Stimulated activated CD8-positive, alpha-beta memory T cell treated with anti-CD3 and anti-CD28 coated beads, Interleukin-15, amount 100 ng/mL, for 4 hours (primary cell): ENCODE data around the gene CUL3.
"Not testable (repeated sequence)": the region's sequence is repeated elsewhere in the genome, so short reads cannot be mapped to it uniquely, and the experiment has no call there.

ENCODE experiments used
- DNase-seq, 2 donors: peaks; one replicate each; pipeline ENCODE4 v3.0.0-alpha.2; 2020; ENCODE audit warnings: low read depth in 2 of 2

The CUL3 gene

DNA sequence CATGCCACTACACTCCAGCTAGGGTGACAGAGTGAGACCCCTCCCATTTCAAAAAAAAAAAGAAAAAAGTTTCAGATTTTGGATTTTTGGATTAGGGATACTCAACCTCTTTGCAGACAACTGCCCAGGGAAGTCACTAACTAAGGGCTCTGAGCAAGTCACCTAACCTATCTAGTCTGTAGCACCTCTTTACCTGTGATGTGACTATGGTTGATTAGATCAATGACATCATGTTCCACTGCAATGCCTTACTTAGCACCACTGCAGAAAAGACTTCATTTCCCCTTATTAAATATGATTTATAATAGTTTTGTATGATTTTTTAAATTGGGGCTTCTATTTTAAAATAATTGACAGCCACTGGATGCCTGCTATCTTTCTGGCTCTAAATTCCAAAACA, 41.2 kb downstream of the CUL3 start:
- DNase-seq, result no peak

DNA sequence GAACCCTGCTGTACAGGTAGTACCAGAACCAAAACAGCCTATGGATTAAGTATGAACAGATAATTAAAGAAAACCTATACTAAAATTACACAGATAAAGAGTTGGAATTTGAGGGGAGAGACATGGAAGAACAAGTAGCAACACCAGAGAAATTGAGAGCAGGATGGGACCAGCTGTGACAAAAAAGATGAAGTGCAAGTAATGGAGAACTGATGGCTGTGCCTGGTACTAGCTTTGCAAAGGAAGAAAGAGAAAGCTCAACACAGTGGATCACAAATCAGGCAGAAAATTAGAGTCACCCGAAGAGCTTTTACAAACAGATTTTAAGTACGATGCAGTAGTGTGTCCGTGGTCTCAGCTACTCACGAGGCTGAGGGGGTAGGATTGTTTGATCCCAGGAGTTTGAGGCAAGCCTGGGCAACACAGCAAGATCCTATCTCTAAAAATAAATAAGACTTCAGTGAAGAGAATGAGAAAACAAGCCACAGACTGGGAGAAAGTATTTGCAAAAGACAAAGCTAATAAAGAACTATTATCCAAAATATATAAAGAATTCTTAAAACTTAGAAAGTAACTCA, 46.5 kb downstream of the CUL3 start:
- no peak for DNase-seq

DNA sequence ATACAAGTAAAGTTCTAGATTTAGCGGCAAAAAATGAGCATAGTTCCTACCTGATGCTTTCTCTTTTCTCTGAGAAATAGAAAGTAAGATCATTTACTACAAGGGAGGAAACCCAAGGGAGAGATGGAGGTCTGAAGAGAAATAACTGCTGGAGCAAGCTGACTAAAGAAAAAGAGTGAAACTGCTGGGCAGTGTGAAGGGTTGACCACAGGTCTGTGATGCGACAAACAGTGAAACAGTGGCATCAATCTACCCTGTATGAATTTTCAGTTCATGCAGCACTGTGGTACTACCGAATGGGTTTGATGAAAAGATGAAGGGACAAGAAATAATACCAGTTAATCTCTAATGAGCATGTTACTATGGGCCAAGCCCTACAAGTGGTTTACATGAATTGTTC, 52.2 kb downstream of the CUL3 start:
- DNase-seq, result no peak

DNA sequence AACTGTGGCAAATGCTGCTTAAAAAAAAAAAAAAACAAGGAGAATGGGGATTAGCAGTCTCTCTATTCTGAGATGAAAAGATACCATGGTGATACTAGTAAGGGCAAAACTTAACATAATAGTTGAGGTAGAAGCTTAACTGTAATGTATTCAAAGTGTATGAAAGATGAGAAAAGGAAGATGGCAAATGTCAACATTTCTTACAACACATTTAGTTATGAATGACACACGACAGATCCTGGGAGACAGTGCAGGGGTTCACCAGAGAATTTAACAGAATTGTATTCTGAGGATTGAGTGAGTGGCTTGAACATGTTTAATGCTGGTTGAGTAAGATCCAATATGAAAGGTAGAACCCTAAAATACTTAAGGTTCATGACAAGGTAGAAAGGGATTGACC, 52.7 kb downstream of the CUL3 start:
- no peak for DNase-seq

DNA sequence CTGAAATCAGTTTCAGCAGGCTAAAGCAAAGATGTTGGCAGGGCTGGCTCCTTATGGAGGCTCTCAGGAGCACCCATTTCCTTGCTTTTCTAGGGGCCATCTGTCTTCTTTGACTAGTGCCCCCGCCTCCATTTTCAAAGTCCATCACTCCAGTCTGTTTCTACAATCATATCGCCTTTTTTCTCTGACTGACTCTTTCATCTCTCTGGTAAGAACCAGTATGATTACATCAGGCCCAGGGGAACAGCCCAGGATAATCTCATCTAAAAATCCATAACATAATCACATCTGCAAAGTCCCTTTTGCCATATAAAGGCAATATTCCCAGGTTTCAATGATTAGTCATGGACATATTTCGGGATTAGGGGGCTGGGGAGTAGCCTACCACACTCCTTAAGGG, 57.0 kb downstream of the CUL3 start:
- no peak for DNase-seq

DNA sequence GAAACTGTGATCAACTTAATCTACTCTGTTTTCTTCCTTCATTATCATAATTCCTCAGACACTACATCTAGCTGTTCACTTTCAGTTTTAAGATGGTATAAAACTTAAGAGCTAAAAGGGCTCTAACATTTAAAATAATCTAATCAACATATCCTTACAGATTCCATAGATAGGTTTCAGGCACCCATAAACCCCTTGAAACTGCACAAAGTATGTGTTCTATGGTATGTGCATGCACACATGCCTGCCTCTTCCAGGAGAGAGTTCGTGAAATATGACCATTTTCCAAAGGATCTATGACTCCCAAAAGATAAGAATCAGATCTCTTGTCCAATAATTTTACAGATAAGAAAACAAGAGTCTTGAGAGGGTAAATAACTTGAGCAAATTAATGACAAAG, 59.4 kb downstream of the CUL3 start:
- DNase-seq, result no peak

DNA sequence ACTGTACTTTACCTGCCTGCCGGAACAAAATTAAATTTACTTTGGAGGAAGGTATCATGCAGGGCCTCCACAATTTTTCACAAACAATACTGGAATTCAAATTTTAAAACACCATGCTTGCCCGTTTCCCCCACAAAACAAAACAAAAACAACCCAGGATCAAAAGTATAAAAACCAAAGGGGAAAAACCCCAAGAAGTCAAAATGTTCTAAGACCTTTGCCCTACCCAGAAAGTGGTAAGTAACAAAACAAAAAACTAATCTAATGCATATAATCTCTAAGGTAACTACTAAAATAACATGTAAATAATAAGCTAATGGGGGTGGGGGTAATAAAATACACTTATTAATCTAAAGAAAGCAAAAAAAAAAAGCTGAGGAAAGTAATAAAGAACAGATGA, 60.5 kb downstream of the CUL3 start:
- DNase-seq, result no peak

DNA sequence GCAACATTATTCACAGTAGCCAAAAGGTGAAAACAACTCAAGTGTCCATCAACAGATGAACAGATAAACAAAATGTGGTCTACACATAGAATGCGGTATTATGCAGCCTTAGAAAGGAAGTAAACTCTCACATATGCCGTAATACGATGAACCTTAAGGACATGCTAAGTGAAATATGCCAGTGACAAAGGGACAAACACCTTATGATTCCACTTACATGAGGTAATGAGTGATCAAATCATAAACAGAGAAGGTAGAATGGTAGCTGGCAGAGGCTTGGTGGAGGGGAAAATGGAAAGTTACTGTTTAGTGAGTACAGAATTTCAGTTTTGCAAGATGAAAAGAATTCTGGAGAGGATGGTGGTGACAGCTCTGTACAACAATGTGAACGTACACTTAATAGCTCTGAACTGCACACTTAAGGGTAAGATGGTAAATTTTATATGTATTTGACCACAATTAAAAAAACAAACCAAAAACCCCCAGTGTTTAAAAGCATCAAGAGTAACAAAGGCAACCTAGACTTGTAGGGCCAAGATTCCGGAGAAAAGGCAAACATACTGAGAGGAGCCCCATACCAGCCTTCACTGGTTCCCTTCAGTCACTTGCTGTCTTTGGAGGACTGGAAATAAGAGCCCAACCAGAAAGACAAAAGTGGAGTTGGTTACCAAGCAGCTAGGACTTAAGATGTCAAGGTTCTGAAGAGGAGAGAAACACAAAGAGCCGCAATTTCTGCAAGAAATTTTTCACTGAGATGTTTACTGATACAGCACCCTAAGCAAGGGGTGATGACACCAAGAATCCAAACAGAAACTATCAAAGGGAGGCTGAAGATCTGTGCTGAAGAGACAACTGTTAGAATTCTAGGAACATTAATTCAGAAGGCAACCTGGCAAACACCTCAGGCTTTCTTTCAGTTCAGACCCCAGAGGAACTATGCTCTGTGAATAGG, 61.3 kb downstream of the CUL3 start:
- no peak for DNase-seq

DNA sequence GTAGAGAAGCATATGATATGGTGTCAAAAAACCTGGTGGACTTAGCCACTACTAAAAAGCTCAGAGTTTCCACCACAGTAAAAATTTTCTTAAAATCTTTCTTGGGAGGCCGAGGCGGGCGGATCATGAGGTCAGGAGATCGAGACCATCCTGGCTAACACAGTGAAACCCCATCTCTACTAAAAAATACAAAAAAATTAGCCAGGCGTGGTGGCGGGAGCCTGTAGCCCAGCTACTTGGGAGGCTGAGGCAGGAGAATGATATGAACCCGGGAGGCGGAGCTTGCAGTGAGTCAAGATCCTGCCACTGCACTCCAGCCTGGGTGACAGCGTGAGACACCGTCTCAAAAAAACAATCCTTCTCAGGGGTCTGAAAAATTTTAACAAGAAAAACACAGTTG, 62.7 kb downstream of the CUL3 start:
- DNase-seq, result not testable (repeated sequence)

DNA sequence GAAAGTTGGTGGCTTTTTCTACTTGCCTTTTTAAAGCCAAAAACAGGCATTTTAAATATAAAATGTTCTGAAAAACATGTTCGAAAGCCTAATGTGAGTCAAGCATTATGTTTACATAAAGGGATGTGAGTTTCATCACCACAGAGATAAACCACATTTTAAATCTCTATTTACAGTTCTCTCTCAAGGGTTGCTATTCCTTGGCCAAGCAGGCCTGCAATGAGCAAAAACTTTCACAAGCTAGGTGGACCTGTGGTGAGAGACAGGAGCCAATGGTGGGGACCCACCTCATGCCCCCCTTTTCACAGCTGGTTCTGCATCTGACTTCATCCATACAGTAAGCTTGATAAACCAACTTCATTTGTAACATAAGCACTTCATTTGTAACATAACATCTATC, 65.1 kb downstream of the CUL3 start:
- no peak for DNase-seq

DNA sequence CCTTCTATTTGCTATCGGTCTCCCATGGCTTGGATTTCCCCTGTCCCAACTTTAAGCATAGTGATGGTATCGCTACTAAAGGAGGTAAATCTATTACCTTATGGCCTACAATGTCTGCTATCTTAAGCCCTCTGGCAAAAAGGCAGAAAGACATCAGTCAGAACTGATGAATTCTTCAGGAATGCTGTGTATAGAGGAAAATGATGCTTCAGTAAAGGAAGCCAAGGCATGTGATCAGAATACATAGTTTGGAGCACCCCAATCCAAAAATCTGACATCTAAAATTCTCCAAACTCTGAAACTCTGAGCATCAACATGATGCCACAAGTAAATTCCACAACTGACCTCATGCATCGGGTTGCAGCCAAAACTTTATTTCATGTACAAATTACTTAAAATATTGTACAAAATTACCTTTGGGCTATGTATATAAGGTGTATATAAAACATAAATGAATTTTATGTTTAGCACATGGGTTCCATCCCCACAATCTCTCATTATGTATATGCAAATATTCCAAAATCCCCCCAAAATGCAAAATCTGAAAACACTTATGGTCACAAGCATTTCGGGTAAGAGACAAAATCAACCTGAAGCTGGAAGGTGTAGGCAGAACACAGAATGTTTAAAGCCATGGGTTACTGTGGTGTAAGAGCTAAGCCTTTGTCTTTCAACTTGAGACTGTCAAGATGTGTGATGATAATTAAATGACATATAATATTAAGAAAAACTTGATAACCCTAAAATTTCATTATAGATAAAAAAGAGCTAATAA, 66.2 kb downstream of the CUL3 start:
- DNase-seq, result no peak

DNA sequence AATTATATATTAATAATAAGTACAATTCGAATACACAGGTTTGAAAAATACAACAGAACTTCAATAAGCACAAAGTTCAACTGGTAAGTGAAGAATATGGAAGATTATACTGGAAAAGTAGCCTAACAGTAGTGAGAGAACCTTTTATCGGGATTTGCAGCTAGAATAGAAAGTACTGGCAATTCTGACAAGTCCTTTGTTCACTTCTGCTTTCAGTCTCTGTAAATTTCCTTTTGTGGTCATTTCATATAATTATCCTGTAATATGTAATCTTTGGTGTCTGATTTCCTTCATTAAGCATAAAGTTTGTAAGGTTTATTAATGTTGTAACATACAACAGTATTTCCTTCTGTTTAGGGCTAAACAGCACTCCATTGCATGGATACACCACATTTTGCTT, 67.2 kb downstream of the CUL3 start:
- DNase-seq, result no peak

DNA sequence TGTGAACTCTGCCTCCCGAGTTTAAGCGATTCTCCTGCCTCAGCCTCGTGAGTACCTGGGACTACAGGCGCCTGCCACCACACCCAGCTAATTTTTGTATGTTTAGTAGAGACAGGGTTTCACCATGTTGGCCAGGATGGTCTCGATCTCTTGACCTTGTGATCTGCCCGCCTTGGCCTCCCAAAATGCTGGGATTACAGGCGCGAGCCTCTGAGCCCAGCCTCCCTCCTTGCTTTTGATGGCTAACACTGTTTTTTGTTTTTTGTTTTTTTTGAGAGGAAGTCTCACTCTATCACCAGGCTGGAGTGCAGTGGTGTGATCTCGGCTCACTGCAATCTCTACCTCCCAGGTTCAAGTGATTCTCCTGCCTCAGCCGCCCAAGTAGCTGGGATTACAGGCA, 68.8 kb downstream of the CUL3 start:
- not testable (repeated sequence) for DNase-seq

DNA sequence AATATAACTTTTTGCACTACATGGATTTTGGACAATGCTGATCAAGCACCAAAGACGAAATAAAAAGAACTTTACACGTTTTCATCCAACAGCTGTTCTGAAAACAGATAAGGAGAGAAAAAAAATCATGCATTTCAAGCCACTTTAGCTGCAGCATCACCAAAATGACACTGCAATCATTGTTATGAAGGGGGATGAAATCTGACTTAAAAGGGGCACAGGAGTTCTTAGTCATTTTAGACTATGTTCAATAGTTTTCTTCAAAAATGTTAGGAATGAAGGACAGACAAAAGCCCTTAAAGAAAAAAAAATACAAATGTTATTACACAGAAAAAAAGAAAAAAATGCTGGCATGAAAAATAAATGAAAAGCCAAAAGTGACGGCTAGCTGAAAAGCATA, 71.2 kb downstream of the CUL3 start:
- no peak for DNase-seq

DNA sequence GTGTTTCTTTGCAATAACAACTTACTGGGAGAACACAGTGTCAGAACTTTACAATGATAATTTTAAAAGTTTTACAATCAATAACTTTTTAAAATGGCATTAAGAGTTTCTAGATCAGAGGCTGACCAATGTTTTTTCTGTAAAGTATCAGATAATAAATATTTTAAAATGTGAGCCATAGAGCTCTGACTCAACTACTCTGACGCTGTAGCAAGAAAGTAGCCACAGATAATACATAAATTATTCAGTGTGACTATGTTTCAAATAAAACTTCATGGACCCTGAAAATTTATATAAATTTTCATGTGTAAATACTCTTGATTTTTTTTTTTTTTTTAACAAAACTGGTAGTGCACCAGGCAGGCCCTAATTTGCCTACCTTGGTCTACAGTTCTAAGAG, 77.4 kb downstream of the CUL3 start:
- DNase-seq, result no peak

DNA sequence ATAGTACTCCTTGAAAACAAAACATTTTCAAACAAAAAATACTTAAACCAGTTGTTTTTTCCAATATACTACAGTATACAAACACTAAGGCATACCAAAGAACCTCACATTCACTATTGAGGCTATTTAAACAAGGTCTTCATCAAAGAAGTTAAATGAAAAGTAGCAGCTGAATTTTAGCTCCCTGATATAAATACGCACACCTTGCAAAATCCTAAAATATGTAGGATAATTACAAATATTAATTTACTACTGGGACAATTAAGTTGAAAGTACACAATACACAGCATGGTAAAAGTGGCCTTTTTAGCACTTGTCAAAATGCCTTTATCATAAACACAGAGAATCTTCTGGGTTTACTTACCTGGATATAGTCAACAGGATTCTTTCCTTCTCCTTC, 78.7 kb downstream of the CUL3 start:
- DNase-seq, result no peak

DNA sequence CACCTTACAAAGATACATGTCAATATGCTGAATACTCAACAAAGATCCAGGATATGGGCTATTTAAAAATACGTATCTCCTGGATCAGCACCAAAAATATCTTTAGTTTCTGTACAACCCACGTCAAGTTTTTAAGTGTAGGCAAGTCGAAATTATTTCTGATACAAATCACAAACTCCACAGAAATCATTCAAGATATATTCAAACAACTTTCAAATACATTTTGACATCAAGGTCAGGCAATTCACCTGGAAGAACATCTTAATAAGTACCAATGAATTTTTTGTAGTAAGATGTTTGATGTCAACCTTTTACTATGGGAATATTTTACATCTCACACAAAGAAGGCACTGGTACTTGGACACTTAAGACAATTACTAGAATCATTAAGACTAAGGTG, 86.2 kb downstream of the CUL3 start:
- DNase-seq, result no peak

DNA sequence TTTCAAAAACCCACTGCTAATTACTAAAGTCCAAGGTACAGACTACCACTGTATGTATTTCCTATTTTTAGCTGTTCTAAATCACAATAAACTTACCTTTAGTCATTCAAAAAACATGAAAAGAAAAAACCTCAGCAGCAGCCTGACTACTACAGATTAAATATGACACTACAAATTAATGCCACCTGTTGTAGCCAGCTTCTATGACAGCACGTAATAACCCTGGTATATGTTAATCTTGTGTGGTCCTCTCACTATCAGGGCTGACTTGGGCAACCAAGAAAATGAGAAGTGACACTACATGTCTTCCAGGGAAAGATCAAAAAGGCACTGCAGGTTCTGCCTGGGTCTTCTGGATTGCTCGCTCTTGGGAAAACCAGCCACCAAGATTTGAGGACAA, 92.6 kb downstream of the CUL3 start:
- no peak for DNase-seq

DNA sequence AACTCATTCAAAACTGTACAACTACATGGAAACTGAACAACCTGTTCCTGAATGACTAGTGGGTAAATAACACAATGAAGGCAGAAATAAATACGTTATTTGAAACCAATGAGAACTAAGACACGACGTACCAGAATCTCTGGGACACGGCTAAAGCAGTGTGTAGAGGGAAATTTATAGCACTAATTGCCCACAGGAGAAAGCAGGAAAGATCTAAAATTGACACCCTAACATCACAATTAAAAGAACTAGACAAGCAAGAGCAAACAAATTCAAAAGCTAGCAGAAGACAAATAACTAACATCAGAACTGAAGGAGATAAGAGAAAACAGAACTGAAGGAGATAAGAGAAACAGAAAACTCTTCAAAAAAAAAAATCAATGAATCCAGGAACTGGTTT, 97.2 kb downstream of the CUL3 start:
- DNase-seq, result not testable (repeated sequence)

DNA sequence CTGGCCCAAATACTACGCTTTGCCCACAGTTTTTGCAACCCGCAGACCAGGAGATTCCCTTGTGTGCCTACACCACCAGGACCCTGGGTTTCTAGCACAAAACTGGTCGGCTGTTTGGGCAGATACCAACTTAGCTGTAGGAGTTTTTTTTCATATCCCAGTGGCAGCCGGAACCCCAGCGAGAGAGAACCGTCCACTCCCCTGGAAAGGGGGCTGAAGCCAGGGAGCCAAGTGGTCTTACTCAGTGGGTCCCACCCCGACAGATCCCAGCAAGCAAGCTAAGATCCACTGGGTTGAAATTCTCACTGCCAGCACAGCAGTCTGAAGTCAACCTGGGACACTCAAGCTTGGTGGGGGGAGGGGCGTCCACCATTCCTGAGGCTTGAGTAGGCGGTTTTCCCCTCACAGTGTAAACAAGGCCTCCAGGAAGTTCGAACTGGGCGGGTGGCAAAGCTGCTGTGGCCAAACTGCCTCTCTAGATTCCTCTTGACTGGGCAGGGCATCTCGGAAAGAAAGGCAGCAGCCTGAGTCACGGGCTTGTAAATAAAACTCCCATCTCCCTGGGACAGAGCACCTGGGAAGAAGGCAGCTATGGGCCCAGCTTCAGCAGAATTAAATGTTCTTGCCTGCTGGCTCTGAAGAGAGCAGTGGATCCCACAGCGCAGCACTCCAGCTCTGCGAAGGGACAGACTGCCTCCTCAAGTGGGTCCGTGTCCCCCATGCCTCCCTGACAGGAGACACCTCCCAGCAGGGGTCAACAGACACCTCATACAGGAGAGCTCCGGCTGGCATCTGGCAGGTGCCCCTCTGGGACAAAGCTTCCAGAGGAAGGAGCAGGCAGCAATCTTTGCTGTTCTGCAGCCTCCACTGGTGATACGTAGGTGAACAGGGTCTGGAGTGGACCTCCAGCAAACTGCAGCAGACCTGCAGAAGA, 99.8 kb downstream of the CUL3 start:
- DNase-seq, result not testable (repeated sequence)

DNA sequence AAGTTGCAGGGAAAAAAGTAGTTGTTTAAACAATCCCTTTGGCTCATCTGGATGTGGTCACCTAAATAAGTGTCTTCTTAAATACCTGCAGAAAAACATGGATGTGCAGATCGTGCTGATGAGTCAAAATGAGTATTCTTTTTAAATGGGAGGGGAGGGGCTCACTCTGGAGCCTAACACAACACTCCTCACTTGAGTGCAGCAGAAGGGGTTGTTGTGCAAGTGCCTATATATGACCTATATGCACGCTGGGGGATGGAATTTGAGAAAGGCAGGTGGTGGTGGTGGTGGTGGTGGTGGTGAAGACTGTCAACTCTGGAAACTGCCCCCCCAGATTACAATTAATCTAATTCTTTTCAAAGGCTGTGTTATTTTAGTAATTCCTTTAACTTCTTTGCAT, 105.3 kb downstream of the CUL3 start:
- no peak for DNase-seq

DNA sequence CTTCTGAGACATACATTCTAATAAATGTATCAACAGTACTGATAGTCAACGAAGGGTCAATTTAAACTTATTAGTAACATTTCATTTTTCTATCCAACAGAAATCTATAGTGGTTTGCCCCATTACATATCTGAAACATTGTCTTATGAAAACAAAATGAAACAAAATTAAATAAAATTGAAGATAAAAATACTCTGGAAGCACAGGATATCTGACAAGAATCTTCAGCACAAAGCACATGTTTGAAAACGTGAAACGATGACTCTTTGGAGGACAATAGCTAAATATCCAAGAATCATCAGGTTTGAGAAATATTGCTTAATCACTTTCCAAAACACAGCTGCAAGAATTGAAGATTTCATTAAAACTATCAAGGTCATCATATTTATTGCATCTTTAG, 112.3 kb downstream of the CUL3 start:
- no peak for DNase-seq
